PC-9 (cell line): ENCODE data around the gene MBNL3. TPM values are rescaled to one million over a fixed set of nuclear protein-coding genes. Genes with fewer than 3 reads are reported as not detected.
A peak's percentile ranks its signal among the peaks of the same experiment; 100 is the strongest.

ENCODE experiments used
- BruUV-seq: library from RNA; stranded (reverse); fragments of 400-500 nt; replicated peaks from 2 replicates; lab custom pipeline; 2021; lab: Mats Ljungman, UMichigan
- CTCF ChIA-PET: fragments of 300-600 bp; sonication (Branson Sonifier 250); formaldehyde crosslinking; loops from one replicate; lab custom pipeline; 2022; ENCODE audit warnings: antibody characterized with exemption; lab: Charles Lee
- POLR2A ChIA-PET: fragments of 300-600 bp; sonication (Branson Sonifier 250); formaldehyde crosslinking; loops from one replicate; lab custom pipeline; 2022; ENCODE audit warnings: antibody characterized with exemption; ENCODE audit not compliant: unreplicated experiment; lab: Charles Lee
- DNase-seq, 2 experiments: peaks; one replicate each; pipeline versions ENCODE4 v3.0.0 to v3.0.0-alpha.2; 2015 to 2022; ENCODE audit warnings: mixed read lengths in 1 of 2
- H2AFZ ChIP-seq: fragments of 200-600 bp; sonication (generic); 2 replicates; pipeline ENCODE4 v1.8.1; 2017; ENCODE audit warnings: antibody characterized with exemption
- H3F3A ChIP-seq: fragments of 200-600 bp; sonication (generic); 2 replicates; pipeline ENCODE4 v1.8.1; 2017; ENCODE audit warnings: antibody characterized with exemption, mild to moderate bottlenecking, low read depth; ENCODE audit not compliant: insufficient read depth
- H3K27ac ChIP-seq: fragments of 200-600 bp; sonication (generic); 2 replicates; pipeline ENCODE4 v1.6.1; 2016; ENCODE audit warnings: mixed run types
- H3K27me3 ChIP-seq: fragments of 200-600 bp; sonication (generic); 2 replicates; pipeline ENCODE4 v1.6.1; 2016; ENCODE audit warnings: low read depth, mixed run types; ENCODE audit not compliant: insufficient read depth
- H3K36me3 ChIP-seq: fragments of 200-600 bp; sonication (generic); 2 replicates; pipeline ENCODE4 v1.6.1; 2016; ENCODE audit warnings: low read depth, mixed run types
- H3K4me1 ChIP-seq: fragments of 200-600 bp; sonication (generic); replicated peaks from 2 replicates; pipeline ENCODE4 v1.6.1; 2016; ENCODE audit warnings: mixed run types; ENCODE audit not compliant: insufficient read depth
- H3K4me2 ChIP-seq: fragments of 200-600 bp; sonication (generic); 2 replicates; pipeline ENCODE4 v1.6.1; 2017; ENCODE audit warnings: mixed run types
- H3K4me3 ChIP-seq: fragments of 200-600 bp; sonication (generic); 2 replicates; pipeline ENCODE4 v1.6.1; 2016; ENCODE audit warnings: mixed run types
- H3K79me2 ChIP-seq: fragments of 200-600 bp; sonication (generic); 2 replicates; pipeline ENCODE4 v1.6.1; 2017; ENCODE audit warnings: low read depth, mixed run types
- H3K9me2 ChIP-seq: fragments of 200-600 bp; sonication (generic); 2 replicates; pipeline ENCODE4 v1.8.1; 2017; ENCODE audit warnings: mild to moderate bottlenecking; ENCODE audit not compliant: insufficient read depth
- H3K9me3 ChIP-seq: fragments of 200-600 bp; sonication (generic); 2 replicates; pipeline ENCODE4 v1.8.1; 2016; ENCODE audit warnings: low read depth; ENCODE audit not compliant: insufficient read depth
- H4K20me1 ChIP-seq: fragments of 200-600 bp; sonication (generic); 2 replicates; pipeline ENCODE4 v1.8.1; 2017; ENCODE audit not compliant: insufficient read depth
- CTCF ChIP-seq: fragments of 200-600 bp; sonication (generic); conservative IDR thresholded peaks from 2 replicates; pipeline ENCODE4 v1.6.1; 2017; ENCODE audit warnings: mixed run types, antibody characterized with exemption, mild to moderate bottlenecking, moderate library complexity
- EZH2 ChIP-seq: fragments of 200-600 bp; sonication (generic); IDR thresholded peaks from 2 replicates; pipeline ENCODE4 v1.8.0; 2017; ENCODE audit warnings: antibody characterized with exemption, low read depth
- intact Hi-C: fragments of 100-400 bp; cut with micrococcal nuclease; formaldehyde crosslinking; loops from one replicate; pipeline ENCODE4 v1.10.0; 2022; ENCODE audit not compliant: unreplicated experiment
- total RNA-seq: library from RNA; stranded (reverse); gene quantifications from 2 replicates; pipeline ENCODE4 v1.2.3, GENCODE V29; 2021

Gene MBNL3
- total RNA-seq, 1 experiment from 2014 or later, result 36.1 TPM

GRCh38 chrX:132480581-132481203, 8.1 kb downstream of the MBNL3 start:
- Histone ChIP-seq H2AFZ (peak overlapping the region; percentile 63), H3K4me3 (no peak overlapping the region), H4K20me1 (no peaks in the 10 kb centered on the region), H3K4me1 (0 out of 2 replicates have a peak, but pooled peaks cover 4% of the 10 kb centered on the region), H3K79me2 (no peaks in the 10 kb centered on the region), H3K27ac (peak overlapping the region; percentile 47), H3K27me3 (no peaks in the 10 kb centered on the region), H3K9me3 (no peaks in the 10 kb centered on the region), H3F3A (no peaks in the 10 kb centered on the region), H3K36me3 (no peaks in the 10 kb centered on the region), H3K4me2 (peak overlapping the region; percentile 52), H3K9me2 (no peaks in the 10 kb centered on the region)
- TF ChIP-seq CTCF (no peak), EZH2 (no peak)
- DNase-seq, result peak; percentile 30 to 40
- BruUV-seq, result no TSS peak
- ChIA-PET CTCF (no interaction called here), POLR2A (no interaction called here)
- intact Hi-C loops, result loop anchor here (1.0 to 10.0 kb wide), 2 partner anchors 8 to 646 kb away; no protein-coding TSS in a partner anchor

GRCh38 chrX:132474544-132475248, 14.1 kb downstream of the MBNL3 start:
- Histone ChIP-seq H3K9me3 (no peaks in the 10 kb centered on the region), H3K4me2 (no peak overlapping the region), H3K4me3 (no peak overlapping the region), H2AFZ (no peak overlapping the region), H3F3A (no peaks in the 10 kb centered on the region), H4K20me1 (no peaks in the 10 kb centered on the region), H3K27me3 (no peaks in the 10 kb centered on the region), H3K9me2 (no peaks in the 10 kb centered on the region), H3K4me1 (no peaks in the 10 kb centered on the region), H3K27ac (no peak overlapping the region), H3K79me2 (no peaks in the 10 kb centered on the region), H3K36me3 (no peaks in the 10 kb centered on the region)
- ChIA-PET POLR2A (no interaction called here), CTCF (no interaction called here)
- intact Hi-C loops, result no loop called here
- no peak for DNase-seq
- TF ChIP-seq EZH2, result no peak
- no peak for TF ChIP-seq CTCF
- BruUV-seq, result no TSS peak

- BruUV-seq, result no TSS peak
- Histone ChIP-seq H3K9me2 (no peaks in the 10 kb centered on the region), H3K36me3 (no peaks in the 10 kb centered on the region), H2AFZ (no peak overlapping the region), H3K27ac (no peak overlapping the region), H3K79me2 (no peaks in the 10 kb centered on the region), H3F3A (no peaks in the 10 kb centered on the region), H3K9me3 (no peaks in the 10 kb centered on the region), H3K4me1 (peaks cover 6% of the 10 kb centered on the region), H3K4me3 (no peak overlapping the region), H3K27me3 (no peaks in the 10 kb centered on the region), H3K4me2 (no peak overlapping the region), H4K20me1 (no peaks in the 10 kb centered on the region)
- intact Hi-C loops, result no loop called here
- ChIA-PET POLR2A (interaction anchor here (0.6 kb wide), 1 partner anchor 11 kb away, joined by 4 read pairs; no protein-coding TSS in a partner anchor), CTCF (no interaction called here)
- TF ChIP-seq EZH2 (no peak), CTCF (no peak)
- no peak for DNase-seq
These were observed 16.4 kb downstream of the MBNL3 start for GRCh38 chrX:132472397-132472796.
